GM21526 (cell line): ENCODE data around the gene NOS1.

Experiments used
- ATAC-seq: cut with Tn5 transposase; IDR thresholded peaks from one replicate; pipeline ENCODE4 v1.9.1; 2021; ENCODE audit warnings: moderate library complexity; ENCODE audit not compliant: unreplicated experiment, low FRiP score

The NOS1 gene

DNA sequence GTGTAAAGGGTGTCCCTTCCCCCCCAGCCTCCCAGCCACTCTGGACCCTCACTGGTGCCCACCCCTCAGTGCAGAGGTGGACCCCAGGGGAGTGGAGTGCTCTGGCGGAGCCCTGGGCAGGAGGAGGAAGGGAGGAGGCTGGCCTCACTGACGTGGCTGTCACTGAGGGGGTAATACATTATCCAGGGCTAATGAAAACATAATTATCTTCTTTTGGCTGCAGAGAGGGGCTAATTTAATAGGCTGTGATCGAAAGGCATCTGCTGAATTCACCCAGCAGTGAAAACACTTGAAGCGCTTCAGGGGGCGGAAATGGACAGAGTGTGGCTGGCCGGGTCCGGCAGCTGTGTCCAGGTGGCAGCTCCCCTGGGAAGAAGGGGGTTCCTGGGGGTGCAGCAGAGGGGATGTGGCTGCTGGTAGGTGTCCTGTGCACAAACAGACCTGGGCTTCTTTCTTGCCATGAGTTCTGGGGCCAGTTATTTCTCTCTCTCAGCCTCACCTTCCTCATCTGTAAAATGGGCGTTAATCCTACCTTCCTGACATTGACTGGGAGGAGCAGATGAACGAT lies 3.7 kb upstream of the NOS1 start:
- ATAC-seq, result no peak

DNA sequence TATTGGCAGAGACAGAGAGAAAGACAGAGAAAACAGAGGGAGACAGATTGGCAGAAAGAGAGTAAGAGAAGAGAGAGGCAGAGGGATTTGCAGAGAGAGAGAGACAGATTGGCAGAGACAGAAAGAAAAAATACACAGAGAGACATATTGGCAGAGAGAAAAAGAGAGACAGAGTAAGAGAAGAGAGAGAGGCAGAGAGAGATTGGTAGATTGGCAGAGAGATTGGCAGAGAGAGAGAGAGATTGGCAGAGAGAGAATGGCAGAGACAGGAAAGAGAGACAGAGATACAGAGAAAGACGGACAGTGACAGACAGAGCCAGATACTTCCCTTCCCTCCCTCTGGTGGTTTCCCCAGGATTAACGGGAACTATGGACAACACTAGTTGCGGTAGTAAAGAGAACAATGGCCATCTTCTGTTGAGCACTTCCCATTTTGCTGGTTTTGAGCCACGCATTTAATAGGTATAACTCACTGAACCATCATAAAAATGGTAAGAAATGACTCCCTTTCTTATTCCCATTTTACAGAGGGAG lies 2.6 kb upstream of the NOS1 start:
- ATAC-seq, result no peak

DNA sequence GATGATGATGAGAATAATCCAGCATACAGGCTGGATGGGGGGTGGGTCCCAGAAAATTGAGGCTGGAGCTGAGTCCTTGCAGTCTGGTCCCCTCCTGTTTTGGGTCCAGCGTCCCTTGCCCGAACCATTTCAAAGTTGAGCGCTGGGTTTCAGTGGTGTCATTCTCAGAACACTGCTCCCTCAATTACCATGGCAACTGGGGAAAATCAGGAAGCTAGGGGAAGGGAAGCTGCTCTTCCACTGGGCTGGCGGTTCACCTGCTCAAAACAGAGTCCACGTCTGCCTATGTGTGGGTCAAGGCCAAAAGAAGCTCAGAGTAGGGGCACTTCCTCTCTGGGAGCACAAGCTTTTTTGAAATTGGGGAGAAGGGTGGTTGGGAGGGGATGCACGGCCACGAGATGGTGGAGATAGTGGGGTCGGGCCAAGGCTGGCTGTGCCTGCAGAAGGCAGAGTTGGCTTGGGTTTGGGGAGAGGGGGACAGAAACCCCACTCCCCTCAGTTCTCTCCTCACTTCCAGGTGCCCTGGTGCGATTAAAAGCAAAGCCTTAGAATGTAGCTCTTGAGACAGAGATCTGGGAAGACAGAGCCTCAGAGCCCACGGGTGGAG lies 1.7 kb upstream of the NOS1 start:
- ATAC-seq, result no peak

DNA sequence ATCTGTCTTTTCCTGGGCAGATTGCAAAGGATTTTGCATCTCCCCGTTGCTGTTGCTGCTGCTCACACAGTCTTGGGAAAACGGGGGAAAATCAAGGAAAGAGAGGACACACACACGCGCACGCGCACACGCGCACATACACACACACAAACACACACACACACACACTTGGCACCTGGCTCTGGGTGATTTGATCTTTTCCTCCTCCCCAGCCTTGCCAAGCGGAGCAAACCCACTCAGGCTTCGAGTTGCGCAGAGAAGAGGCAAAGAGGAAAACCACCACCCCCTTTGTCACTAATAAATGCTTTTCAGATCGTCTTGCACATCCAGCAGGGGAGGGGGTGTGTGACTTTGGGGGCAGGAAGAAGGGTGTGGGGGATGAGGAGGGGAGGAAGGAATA lies 965 bp upstream of the NOS1 start:
- ATAC-seq, result no peak

DNA sequence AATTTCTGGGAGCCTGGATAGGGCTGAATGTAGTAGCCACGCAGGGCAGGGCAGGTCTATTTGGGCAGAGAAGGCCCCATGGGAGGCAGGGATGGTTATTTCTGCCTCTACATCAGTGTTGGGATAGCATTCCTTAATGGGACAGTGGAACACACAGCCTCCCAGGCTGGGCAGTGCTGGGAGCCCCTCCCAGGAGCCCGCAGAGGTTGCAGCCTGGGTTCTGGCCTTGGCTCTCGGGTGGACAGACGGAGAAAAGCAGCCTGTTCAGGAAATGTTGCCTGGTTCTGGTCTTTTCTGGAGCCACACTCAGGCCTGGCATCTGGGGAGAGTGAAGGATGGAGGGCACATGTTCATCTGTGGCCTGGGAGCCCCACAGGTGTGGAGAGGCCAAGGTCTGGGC lies 479 bp upstream of the NOS1 start:
- ATAC-seq, result no peak

DNA sequence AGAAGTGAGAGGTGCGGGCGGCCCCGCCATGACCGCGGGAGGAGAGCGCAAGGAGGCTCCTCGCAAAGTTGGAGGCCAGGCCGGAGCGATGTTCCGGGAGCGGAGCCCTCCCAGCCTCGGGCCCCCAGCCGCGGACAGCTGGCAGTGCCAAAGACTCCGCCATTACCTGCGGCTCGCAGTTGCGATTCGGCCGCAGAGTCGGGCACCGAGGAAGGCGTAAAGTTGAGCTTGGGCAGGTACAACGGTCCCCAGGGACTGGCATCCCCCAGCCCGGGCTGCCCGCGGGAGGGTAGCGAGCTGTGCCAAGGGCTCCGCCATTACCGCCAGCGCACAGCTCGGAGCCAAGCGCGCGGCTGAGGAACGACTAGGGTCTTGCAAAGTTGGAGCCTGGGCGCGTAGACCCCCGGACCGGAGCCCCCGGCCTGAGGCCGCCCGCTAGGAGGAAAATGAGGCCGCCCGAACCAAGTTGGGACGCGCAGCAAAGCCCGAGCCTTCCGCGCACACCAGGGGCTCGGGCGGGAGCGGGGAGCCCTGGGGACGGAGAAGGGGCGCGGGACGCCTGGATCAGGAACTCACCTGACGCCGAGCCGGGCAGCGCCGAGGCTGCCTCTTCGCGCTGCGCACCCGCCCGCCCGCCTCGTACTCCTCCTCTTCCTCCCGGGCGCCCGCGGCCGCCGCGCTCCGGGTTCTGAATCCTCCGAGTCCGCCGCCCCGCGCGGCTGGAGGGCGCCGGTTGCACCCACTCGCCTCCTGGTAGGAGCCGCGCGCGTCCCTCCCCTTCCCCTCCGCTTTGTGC lies 677 bp downstream of the NOS1 start:
- no peak for ATAC-seq

DNA sequence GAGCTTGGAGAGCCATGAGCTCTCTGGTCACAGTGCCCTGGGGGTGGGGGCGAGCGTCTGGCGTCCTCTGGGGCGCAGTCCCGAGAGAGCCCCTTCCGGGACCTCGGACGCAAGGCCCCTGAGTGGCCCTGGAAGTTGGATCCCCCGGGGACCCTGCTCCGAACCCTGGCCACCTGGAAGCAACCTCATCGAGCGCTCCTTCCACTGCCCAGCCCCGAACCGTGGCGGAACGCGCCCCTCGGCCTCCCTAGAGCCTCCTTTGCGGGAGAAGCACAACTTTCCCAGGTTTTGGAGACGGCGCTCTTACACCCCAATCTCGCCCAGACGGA lies 1.2 kb downstream of the NOS1 start:
- ATAC-seq, result no peak

DNA sequence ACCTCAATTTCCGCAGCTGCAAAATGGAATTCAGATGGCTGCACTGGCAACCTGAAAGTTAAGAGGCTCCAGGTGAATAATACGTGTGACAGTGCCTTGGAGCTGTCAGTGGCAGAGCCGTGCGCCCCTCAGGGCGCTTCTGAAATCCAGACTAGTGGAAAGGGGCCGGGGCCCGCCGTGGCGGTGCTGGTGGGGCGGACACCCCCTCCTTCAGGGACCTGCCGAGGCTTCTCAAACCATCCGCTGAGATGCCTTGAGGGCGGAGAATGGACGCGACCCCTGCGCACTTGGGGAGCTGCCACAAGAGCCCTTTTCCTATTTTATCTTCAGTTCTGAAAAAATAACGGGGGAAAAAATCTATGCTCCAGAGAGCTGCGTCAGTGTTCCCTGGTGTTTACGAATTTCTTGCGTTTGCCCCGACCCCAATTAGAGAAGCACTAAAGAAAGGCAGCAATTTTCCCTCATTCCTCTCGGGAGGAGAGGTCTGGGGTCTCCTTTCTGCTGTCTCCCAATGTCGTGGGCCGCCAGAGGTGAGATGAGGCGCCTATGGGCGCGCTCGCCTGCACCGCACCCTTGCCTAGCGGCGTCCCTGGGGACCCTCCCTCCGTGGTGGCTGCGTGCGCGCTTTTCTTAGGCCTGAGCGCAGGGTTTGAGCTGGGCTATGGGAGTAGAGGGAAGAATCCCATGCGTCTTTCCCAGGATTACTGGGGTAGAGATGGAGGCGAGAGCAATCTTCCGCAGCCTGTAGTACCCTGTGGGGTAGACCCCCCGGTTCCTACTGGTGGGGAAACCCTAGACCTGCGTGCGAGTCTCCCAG lies 2.2 kb downstream of the NOS1 start:
- no peak for ATAC-seq

DNA sequence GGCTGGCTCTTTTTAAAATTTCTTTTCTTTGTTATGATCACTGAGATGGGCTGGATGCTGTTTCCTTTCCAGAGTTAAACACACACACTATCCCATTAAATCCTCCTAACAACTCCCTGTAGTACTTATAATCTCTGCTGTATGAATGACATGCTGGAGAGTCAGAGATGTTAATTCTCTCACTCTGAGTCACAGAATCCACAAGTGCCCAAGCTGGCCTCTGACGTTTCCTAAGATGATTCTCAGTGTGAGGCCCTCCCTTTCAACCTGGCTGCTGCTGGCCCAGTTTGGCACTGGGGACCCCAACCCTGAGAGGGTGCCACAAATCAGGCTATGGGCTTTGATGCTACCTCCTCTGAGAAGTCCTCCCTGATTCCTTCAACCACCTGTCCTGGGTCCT lies 5.4 kb downstream of the NOS1 start:
- ATAC-seq, result no peak

DNA sequence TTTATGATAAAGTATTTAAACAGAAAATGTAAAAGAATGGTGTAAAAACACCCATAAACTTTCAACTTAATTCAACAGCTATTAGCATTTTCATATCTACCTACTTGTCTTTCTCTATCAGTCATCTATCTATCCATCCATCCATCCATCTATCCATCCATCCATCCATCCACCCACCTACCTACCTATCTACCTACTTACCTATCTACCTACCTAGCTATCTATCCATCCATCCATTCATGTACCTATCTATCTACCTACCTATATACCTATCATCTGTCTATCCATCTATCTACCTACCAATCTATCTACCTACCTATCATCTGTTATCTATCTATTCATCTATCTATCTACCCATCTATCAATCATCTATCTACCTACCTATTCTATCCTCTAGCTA lies 8.5 kb downstream of the NOS1 start:
- ATAC-seq, result no peak

DNA sequence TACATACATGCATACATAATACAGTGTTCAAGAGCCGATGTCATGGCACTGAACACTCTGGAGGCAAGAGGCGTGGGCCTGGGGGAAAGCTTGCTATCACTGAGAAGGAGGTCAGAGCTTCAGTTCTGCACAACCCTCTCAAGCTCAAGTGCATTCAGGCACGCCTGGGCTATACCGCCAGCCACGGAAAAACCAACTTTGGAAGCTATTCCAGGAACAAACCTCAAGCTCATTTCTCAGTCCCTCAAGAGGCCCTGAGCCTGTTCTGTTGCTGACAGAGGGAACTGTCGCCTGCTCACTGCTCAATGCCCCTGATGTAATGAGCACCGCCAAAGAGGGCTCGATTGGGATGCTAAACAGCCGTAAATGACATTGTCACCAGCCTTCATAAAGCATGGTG lies 9.2 kb downstream of the NOS1 start:
- no peak for ATAC-seq

DNA sequence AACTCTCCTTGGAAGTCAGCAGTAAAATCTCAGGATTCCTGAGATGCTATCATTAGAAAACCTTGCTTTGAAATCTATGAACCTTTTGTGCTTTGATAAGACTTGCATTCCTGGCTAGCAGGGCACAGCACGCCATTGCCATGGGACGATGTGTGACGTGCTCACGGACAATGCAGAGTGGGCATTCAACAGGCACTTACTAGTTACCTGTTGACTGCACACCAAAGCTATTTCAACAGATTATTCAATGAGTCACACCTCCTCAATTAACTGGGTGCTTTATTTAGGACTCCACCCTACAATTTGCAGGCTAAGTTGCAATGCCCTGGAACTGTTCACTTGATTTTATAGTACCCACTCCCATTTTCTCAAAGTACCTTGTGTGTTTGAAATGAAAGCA lies 11.3 kb downstream of the NOS1 start:
- no peak for ATAC-seq

DNA sequence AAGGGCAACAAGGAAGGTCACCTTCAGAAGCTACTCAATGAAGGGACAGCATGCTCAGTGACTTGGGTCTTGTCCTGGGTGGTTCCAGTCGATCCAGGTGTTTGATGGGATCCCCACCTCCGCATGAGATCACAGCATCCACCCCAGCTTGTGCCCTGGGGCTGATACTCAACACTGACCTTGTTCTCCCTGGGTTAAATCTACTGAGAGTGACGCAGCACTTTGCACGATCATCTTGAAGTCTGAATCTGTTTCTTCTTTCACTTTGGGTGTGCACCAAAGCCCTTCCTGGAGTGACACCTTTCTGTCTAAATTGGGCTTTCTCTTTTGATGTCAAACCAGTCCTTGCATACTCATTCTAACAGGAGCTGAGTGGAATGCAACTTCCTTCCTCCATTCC lies 13.8 kb downstream of the NOS1 start:
- no peak for ATAC-seq

DNA sequence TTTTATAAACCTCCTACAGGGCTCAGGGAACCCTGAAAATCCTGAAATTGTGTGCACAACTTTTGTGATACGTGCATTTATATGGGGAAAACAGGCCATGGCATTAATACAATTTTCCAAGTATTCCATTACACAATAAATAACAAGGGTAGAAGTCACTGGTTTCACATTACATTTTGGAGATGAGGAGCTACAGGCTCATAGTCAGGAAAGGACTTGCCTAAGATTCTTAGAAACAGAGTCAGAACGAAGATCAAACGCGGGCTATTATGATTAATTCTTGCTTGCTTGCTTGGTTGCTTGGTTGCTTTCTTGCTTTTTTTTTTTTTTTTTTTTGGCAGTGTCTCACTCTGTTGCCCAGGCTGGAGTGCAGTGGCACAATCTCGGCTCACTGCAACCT lies 16.7 kb downstream of the NOS1 start:
- ATAC-seq, result no peak

DNA sequence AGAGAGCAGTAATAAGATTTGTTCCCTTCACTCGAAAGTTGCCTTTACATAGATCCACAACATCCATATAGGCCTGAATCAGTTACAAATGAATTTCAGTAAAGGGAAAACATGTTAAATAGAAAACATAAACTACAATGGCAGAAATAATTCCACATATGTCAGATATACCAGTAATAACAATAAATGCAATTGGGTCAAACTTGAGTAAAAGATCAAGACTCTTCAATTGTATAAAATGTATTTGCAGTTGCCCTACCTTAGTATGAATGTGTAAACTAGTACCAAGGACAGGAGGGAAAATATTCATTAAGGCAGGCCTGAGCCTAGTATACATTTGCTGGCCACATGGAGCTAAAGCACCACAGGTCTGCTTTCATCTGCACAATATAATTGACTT lies 17.6 kb downstream of the NOS1 start:
- no peak for ATAC-seq

DNA sequence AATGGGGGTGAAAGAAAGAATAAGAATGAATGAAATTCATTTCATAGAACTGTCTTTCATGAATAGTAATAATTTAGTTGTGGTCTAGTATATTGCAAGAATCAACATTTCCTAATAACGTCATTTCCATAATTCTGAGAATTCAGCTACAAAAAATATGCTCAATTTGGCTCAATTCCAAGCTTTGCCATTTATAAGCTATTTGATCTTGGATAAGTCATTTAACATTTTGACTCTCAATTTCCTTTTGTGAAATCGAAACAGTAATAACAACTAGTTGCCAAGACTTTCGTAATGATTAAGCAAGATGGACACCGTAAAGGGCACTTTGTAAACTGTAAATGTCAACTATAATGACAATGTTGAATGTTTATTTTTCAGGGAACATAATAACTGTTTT lies 18.1 kb downstream of the NOS1 start:
- no peak for ATAC-seq

DNA sequence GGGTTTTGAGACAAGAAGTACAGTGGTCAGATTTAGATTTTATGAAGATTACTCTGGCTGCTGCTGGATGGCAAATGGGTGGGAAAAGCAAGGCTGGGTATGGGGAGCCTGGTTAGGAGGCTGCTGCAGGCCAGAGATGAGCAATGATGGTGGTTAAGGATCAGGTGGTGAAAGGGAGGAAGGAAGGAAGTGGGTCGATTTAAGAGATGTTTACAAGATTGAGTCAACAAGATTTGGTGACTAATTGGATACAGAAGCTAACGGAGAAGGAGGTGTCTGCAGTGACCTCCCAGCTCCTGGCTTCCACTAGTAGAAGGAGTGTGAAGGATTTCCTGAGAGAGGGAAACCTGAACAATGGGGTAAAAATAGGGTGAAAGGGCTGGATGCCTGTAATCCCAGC lies 18.7 kb downstream of the NOS1 start:
- ATAC-seq, result no peak

DNA sequence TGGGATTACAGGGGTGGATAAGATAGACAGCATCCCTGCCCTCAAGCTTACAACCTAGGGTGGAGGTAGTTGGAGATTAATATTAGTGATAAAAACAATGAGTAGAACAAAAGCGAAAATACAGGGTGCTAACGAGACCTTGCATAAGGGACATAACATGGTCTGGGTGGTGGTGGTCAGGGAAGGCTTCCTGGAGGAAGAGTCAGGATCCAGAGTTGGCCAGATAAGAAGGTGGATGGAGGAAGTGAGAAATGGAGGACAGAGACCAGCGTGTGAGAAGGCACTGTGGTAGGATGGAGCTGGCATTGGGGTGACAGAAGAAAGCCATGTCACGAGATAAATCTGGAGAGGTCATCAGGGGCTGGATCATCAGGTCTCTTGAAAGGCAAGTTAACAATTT lies 19.2 kb downstream of the NOS1 start:
- ATAC-seq, result no peak

DNA sequence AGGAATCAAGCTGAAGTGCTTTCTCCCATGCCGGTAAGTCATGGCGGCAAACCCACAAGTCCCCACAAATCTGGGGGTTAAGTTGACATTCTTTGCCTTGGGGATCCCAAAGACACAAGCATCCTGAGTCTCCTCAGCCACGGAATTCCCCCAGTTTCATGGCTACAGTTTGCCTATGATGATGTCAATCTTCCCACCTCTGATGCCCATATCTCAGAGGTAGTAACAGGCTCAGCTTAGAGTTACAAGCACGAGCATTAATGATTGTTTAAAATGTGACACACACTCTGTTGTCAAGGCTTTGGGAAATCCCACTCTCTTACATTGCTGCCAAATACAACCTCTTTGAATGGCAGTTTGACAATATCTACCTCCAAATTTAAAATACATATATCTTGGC lies 22.3 kb downstream of the NOS1 start:
- ATAC-seq, result no peak

DNA sequence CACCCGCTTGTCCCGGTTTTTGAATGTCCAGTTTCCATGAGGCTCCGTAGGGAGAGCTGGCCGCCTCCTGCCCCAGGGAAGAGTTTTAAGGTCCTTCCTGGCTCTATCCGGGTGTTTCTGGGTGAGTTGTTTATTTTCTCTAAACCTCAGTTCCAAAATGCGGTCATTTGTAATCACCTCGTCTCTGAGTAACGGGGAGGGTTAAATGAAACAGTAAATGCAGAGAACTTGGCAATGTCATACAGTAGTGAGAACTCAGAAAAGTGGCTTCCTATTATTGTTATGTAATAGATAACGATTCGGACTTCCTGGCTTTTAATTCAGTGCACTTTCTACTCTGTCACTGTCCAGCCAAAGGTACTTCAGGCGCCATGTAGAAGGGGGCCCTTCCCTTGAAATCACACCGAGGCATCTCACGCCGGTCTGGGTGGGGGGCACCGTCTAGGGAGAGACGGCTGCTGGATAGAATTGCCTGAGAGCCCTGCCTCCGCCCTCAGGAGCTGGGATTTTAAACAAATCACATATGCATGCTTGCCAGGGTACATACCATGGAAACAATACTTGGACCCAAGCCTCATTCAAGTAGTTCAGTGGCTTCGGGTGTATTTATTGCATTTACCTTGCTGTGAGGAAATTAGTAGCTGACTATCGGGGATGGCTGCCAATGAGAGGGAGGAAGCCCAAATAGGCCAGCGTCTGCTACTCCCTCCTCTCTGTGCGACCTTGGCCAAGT lies 26.4 kb downstream of the NOS1 start:
- ATAC-seq, result no peak

DNA sequence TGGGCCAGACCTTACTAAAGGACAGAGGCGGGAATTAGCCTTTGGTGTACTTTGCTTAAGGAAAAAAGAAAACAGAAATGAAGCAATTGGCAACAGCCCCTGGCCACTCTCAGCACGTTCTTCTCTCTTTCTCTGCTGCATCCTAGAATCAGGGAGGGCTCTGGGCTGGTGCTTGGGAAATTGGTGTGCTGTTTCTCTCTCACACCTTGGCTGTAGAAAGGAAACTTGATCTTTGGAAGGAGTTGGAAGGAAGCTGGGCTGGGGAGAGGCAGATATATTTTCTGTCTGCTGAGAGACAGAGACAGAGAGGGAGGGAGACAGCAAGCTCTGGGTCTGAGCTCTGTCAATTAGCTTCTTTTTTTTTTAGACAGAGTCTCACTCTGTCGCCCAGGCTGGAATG lies 27.4 kb downstream of the NOS1 start:
- ATAC-seq, result no peak
